ENCODE measurements around the gene PYGO1.

DNA sequence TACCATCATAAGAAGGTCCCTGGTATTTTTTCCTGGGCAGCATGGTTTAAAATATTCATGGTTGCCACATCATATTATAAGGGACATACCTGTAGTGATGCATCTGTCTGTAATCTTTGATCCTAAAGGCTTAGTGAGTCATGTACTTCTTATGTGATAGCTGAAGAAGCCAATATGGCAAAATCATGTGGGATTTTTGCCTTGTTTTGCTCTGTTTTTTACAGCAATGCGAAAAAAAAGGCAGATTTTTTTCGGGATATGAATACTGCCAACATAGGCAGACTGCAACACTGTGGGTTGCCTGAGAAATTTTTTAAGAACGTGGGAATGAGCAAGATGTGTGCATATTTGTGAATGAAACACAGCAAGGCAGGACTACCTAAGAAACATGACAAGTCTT lies 11.3 kb upstream of the PYGO1 start:
- TF ChIP-seq, protein P1, sequence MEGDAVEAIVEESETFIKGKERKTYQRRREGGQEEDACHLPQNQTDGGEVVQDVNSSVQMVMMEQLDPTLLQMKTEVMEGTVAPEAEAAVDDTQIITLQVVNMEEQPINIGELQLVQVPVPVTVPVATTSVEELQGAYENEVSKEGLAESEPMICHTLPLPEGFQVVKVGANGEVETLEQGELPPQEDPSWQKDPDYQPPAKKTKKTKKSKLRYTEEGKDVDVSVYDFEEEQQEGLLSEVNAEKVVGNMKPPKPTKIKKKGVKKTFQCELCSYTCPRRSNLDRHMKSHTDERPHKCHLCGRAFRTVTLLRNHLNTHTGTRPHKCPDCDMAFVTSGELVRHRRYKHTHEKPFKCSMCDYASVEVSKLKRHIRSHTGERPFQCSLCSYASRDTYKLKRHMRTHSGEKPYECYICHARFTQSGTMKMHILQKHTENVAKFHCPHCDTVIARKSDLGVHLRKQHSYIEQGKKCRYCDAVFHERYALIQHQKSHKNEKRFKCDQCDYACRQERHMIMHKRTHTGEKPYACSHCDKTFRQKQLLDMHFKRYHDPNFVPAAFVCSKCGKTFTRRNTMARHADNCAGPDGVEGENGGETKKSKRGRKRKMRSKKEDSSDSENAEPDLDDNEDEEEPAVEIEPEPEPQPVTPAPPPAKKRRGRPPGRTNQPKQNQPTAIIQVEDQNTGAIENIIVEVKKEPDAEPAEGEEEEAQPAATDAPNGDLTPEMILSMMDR (IDR thresholded peaks at IDR 0.05; ENCODE audit: insufficient read depth, low read depth, low read length): no peak
- TF ChIP-seq EZH2 (IDR thresholded peaks at IDR 0.05; ENCODE audit: insufficient read depth, low read length): no peak
